ENCODE measurements around the gene FAR2.

DNA sequence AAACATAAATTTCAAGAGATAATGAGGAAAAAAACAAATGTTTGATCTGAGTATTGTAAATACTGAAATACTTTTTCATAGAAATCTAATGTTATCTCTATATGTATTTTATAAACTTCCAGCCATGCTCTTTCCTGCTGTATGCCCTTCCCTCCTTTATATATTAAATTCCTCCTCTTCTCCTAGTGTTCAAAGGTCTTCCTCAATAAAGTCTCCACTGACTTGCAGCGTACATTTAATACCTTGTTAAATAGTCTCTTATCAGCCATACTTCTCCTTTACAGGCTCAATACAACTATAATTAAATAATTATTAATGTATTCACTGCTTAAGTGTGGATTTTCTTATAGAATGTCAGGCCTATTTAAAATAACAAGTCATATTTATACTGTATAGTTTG, 205.9 kb downstream of the FAR2 start:
- TF ChIP-seq, protein P1, sequence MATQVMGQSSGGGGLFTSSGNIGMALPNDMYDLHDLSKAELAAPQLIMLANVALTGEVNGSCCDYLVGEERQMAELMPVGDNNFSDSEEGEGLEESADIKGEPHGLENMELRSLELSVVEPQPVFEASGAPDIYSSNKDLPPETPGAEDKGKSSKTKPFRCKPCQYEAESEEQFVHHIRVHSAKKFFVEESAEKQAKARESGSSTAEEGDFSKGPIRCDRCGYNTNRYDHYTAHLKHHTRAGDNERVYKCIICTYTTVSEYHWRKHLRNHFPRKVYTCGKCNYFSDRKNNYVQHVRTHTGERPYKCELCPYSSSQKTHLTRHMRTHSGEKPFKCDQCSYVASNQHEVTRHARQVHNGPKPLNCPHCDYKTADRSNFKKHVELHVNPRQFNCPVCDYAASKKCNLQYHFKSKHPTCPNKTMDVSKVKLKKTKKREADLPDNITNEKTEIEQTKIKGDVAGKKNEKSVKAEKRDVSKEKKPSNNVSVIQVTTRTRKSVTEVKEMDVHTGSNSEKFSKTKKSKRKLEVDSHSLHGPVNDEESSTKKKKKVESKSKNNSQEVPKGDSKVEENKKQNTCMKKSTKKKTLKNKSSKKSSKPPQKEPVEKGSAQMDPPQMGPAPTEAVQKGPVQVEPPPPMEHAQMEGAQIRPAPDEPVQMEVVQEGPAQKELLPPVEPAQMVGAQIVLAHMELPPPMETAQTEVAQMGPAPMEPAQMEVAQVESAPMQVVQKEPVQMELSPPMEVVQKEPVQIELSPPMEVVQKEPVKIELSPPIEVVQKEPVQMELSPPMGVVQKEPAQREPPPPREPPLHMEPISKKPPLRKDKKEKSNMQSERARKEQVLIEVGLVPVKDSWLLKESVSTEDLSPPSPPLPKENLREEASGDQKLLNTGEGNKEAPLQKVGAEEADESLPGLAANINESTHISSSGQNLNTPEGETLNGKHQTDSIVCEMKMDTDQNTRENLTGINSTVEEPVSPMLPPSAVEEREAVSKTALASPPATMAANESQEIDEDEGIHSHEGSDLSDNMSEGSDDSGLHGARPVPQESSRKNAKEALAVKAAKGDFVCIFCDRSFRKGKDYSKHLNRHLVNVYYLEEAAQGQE (tag by site-specific recombination; IDR thresholded peaks at IDR 0.05): no peak
- TF ChIP-seq ZNF660 (tag by site-specific recombination; IDR thresholded peaks at IDR 0.05): no peak
- TF ChIP-seq, protein P2, sequence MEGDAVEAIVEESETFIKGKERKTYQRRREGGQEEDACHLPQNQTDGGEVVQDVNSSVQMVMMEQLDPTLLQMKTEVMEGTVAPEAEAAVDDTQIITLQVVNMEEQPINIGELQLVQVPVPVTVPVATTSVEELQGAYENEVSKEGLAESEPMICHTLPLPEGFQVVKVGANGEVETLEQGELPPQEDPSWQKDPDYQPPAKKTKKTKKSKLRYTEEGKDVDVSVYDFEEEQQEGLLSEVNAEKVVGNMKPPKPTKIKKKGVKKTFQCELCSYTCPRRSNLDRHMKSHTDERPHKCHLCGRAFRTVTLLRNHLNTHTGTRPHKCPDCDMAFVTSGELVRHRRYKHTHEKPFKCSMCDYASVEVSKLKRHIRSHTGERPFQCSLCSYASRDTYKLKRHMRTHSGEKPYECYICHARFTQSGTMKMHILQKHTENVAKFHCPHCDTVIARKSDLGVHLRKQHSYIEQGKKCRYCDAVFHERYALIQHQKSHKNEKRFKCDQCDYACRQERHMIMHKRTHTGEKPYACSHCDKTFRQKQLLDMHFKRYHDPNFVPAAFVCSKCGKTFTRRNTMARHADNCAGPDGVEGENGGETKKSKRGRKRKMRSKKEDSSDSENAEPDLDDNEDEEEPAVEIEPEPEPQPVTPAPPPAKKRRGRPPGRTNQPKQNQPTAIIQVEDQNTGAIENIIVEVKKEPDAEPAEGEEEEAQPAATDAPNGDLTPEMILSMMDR (tag by site-specific recombination; IDR thresholded peaks at IDR 0.05): no peak
- no peak for TF ChIP-seq ZNF785 (tag by site-specific recombination; IDR thresholded peaks at IDR 0.05)
